Large intestine (tissue), 3 donors: ENCODE data around the gene UBL7. TPM values are rescaled to one million over a fixed set of nuclear protein-coding genes. Genes with fewer than 3 reads are reported as not detected.

Experiments used
- DNase-seq, 2 donors: peaks; one replicate each; pipeline versions ENCODE4 v3.0.0 to v3.0.0-alpha.2; 2013
- H3K27ac ChIP-seq: one replicate; pipeline ENCODE4 v1.5.1; 2013; ENCODE audit warnings: low read length
- H3K27me3 ChIP-seq: 2 replicates; pipeline ENCODE4 v1.6.1; 2013; ENCODE audit warnings: low read length; ENCODE audit not compliant: control insufficient read depth, insufficient read depth
- H3K36me3 ChIP-seq: 2 replicates; pipeline ENCODE4 v1.6.1; 2013; ENCODE audit warnings: low read length; ENCODE audit not compliant: control insufficient read depth, insufficient read depth
- H3K4me1 ChIP-seq: one replicate; pipeline ENCODE4 v1.6.1; 2013; ENCODE audit warnings: low read length; ENCODE audit not compliant: control insufficient read depth, insufficient read depth
- H3K4me3 ChIP-seq: one replicate; pipeline ENCODE4 v1.5.1; 2013; ENCODE audit warnings: low read length
- H3K9me3 ChIP-seq: one replicate; pipeline ENCODE4 v1.6.1; 2013; ENCODE audit warnings: mild to moderate bottlenecking, low read depth, low read length, moderate library complexity; ENCODE audit not compliant: control insufficient read depth
- WGBS: methylation state at CpG from one replicate; pipeline ENCODE4 v1.1.5; 2013; ENCODE audit warnings: low lambda C conversion rate; ENCODE audit not compliant: insufficient coverage; 5-methylcytosine and 5-hydroxymethylcytosine counted together
- polyA plus RNA-seq: library from polyadenylated mRNA; unstranded; fragments of 120-200 nt; gene quantifications from one replicate; pipeline ENCODE4 v1.2.1, GENCODE V29; 2013

UBL7 gene
- polyA plus RNA-seq, 1 donor: 41.2 TPM

DNA sequence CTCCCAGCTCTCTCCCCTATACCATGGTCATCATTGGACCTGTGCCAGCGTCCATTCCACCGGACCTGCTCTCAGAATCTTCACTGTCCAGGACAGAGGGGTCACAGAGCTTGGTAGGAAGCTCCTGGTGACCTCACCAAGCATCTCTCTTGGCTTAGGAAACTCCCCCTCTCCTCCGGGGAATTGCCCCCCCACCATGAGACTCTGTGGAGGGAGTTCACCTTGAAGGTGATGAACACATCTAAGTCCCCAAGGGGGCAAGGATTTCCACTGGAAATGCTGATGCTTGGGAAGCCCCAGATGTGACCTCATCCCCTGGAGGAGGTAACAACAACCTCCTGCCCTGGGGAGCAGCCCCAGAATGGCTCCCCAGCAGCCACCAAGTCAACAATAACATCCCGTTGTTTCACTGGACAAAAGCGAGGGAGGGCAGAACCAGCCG lies 30.4 kb downstream of the UBL7 start:
- H3K36me3 ChIP-seq: no peaks in the 10 kb centered on the region
- H3K9me3 ChIP-seq: no peaks in the 10 kb centered on the region
- H3K27me3 ChIP-seq: peaks cover 36% of the 10 kb centered on the region
- DNase-seq: no peak
- H3K4me1 ChIP-seq: peaks cover 6% of the 10 kb centered on the region
- H3K27ac ChIP-seq: no peak overlapping the region
- WGBS: no CpG with 5 or more reads among the region's 6 CpGs
- no peak overlapping the region for H3K4me3 ChIP-seq

- no peak for DNase-seq
- WGBS: no CpG with 5 or more reads among the region's 6 CpGs
- H3K27ac ChIP-seq: no peak overlapping the region
- peaks cover 36% of the 10 kb centered on the region for H3K27me3 ChIP-seq
- peaks cover 6% of the 10 kb centered on the region for H3K4me1 ChIP-seq
- H3K36me3 ChIP-seq: no peaks in the 10 kb centered on the region
- H3K4me3 ChIP-seq: no peak overlapping the region
- H3K9me3 ChIP-seq: no peaks in the 10 kb centered on the region
Measured at GRCh38 chr15:74429781-74430400, 31.1 kb downstream of the UBL7 start.

GRCh38 chr15:74428970-74429780 lies 31.8 kb downstream of the UBL7 start:
- H3K4me1 ChIP-seq: peaks cover 3% of the 10 kb centered on the region
- H3K4me3 ChIP-seq: no peak overlapping the region
- WGBS: no CpG with 5 or more reads among the region's 14 CpGs
- no peak overlapping the region for H3K27ac ChIP-seq
- no peaks in the 10 kb centered on the region for H3K36me3 ChIP-seq
- no peaks in the 10 kb centered on the region for H3K9me3 ChIP-seq
- peaks cover 36% of the 10 kb centered on the region for H3K27me3 ChIP-seq
- no peak for DNase-seq

DNA sequence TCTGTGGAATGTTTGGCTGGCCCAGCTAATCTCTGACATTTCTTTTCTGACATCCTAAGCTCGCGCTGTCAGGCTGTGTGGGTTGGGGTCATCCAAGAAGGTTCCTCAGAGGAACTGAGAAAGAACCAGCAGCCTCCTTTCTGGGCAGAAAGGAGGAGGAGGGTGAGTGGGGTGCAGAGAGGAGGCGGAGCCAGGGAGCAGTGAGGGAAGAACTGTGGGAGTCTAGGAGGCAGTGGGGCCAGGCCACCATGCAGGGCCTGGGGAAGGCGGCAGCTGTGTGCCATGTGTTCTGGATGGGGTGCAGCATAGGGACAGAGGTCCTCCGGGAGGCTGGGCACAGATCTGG lies 32.5 kb downstream of the UBL7 start:
- Histone ChIP-seq H3K4me3 (no peak overlapping the region), H3K36me3 (no peaks in the 10 kb centered on the region), H3K4me1 (no peaks in the 10 kb centered on the region), H3K9me3 (no peaks in the 10 kb centered on the region), H3K27ac (no peak overlapping the region), H3K27me3 (peaks cover 35% of the 10 kb centered on the region)
- DNase-seq: no peak
- WGBS: no CpG with 5 or more reads among the region's 5 CpGs

DNA sequence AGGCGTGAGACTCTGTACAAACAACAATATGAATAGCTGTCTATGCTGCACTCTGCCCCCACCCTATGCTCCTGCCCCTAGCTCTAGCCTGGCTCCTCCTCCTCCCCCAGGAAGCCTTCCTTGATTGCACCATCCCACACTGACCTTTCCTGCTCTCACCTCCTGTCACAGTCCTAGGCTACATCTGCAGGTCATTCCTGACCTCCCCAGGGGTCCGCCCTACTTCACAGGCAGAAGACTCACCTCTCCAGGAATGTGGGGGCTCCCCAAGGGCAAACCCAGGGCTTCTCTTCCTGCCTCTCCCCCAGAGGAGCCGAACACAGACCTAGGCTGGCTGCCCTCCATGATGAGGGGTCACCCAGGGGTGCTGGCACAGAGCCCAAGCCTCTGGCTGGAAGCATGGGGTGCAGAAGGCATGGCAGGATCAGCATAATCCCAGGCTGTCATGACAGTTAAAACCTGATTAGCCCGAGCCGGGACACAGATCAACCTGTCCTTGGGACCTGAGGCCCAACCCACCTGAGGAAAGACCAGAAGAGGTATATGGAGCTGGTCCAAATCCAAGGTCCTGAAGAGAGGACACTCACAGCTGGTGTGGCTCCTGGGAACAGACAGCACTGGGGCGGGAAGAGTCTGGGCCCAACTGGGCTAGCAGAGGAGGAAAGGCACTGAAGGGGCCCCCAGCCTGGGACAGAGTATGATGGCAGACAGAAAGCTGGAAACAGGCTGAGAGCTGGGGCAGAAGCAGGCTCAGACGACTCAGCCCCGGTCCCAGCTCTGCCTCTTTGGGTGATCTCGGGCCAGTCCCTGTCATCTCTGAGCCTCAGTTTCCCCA lies 33.1 kb downstream of the UBL7 start:
- no peak overlapping the region for H3K4me3 ChIP-seq
- no peaks in the 10 kb centered on the region for H3K4me1 ChIP-seq
- H3K36me3 ChIP-seq: no peaks in the 10 kb centered on the region
- H3K27ac ChIP-seq: no peak overlapping the region
- no peak for DNase-seq
- WGBS: no CpG with 5 or more reads among the region's 9 CpGs
- peaks cover 31% of the 10 kb centered on the region for H3K27me3 ChIP-seq
- H3K9me3 ChIP-seq: no peaks in the 10 kb centered on the region

GRCh38 chr15:74426404-74427281 lies 34.3 kb downstream of the UBL7 start:
- no peak for DNase-seq
- no peaks in the 10 kb centered on the region for H3K36me3 ChIP-seq
- peaks cover 19% of the 10 kb centered on the region for H3K27me3 ChIP-seq
- no peak overlapping the region for H3K27ac ChIP-seq
- no peak overlapping the region for H3K4me3 ChIP-seq
- no CpG with 5 or more reads among the region's 10 CpGs for WGBS
- no peaks in the 10 kb centered on the region for H3K4me1 ChIP-seq
- no peaks in the 10 kb centered on the region for H3K9me3 ChIP-seq

- Histone ChIP-seq H3K27ac (no peak overlapping the region), H3K9me3 (no peaks in the 10 kb centered on the region), H3K36me3 (no peaks in the 10 kb centered on the region), H3K4me1 (no peaks in the 10 kb centered on the region), H3K27me3 (peaks cover 9% of the 10 kb centered on the region), H3K4me3 (no peak overlapping the region)
- no peak for DNase-seq
- WGBS: no CpG with 5 or more reads among the region's 7 CpGs
Measured at GRCh38 chr15:74425630-74426029, 35.3 kb downstream of the UBL7 start.

GRCh38 chr15:74424901-74425528 lies 35.9 kb downstream of the UBL7 start:
- WGBS: no CpG with 5 or more reads among the region's 8 CpGs
- H3K36me3 ChIP-seq: no peaks in the 10 kb centered on the region
- no peaks in the 10 kb centered on the region for H3K4me1 ChIP-seq
- no peak overlapping the region for H3K27ac ChIP-seq
- peaks cover 3% of the 10 kb centered on the region for H3K27me3 ChIP-seq
- no peak overlapping the region for H3K4me3 ChIP-seq
- no peak for DNase-seq
- no peaks in the 10 kb centered on the region for H3K9me3 ChIP-seq

DNA sequence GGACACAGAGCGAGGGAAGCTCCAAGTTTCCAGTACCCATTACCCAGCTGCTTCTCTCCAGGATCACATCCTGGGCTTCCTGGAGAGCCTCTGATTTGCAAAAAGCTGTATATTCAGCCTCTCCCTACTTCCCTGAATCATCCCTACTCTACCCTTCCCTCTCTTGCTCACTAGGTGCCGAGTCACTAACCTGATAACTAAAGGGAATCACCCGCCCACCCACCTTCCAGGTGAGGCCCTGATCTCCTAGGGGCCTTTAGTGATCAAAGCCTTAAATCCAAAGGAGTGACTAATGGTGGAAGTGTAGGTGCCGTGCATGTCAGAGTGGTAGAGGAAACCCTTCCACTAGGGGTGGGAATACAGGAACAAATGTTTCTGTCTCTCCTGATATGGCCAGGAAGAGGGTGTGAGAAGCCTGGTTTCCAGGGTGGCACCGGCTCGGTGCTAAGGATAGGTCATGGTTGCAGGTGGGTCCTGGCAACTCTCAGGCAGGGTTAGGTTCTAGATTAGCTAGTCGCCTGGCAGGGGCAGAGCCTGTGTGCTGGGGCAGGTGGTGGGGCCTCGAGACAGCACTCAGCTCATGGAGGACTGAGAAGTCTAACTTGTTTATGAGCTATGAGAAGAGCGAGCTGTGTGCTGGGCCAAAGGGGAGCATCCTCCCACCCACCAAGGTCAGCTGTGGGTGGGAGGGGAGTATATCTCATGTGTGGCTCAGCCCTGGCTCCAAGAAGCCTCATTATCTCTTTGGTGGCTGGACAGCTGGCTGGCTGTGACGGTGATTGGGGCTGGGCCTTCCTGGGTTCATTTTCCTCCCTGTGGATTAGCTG lies 37.3 kb downstream of the UBL7 start:
- no peak overlapping the region for H3K4me3 ChIP-seq
- H3K27ac ChIP-seq: no peak overlapping the region
- no peak for DNase-seq
- no peaks in the 10 kb centered on the region for H3K4me1 ChIP-seq
- H3K27me3 ChIP-seq: no peaks in the 10 kb centered on the region
- H3K36me3 ChIP-seq: no peaks in the 10 kb centered on the region
- no peaks in the 10 kb centered on the region for H3K9me3 ChIP-seq
- no CpG with 5 or more reads among the region's 10 CpGs for WGBS
